Subcutaneous abdominal adipose tissue (tissue), 5 donors: ENCODE measurements around the gene P3H2.

Source experiments
- H3K27ac ChIP-seq: one replicate; pipeline ENCODE4 v1.7.0; 2013; ENCODE audit warnings: low read depth, mild to moderate bottlenecking, inconsistent platforms, low read length, moderate library complexity
- H3K27me3 ChIP-seq, 5 donors: one replicate each; pipeline ENCODE4 v1.7.0; 2013; ENCODE audit warnings: low read length in 5 of 5, inconsistent platforms in 1 of 5; ENCODE audit not compliant: control insufficient read depth in 5 of 5, insufficient read depth in 4 of 5
- H3K36me3 ChIP-seq, 5 donors: one replicate each; pipeline ENCODE4 v1.7.0; 2013; ENCODE audit warnings: low read length in 5 of 5; ENCODE audit not compliant: control insufficient read depth in 5 of 5, insufficient read depth in 5 of 5
- H3K4me1 ChIP-seq, 5 donors: one replicate each; pipeline ENCODE4 v1.7.0; 2013; ENCODE audit warnings: low read length in 5 of 5, mild to moderate bottlenecking in 3 of 5, moderate library complexity in 1 of 5; ENCODE audit not compliant: control insufficient read depth in 5 of 5, insufficient read depth in 5 of 5
- H3K4me3 ChIP-seq, 5 donors: one replicate each; pipeline ENCODE4 v1.7.0; 2013; ENCODE audit warnings: low read length in 5 of 5, low read depth in 1 of 5
- H3K9ac ChIP-seq, 5 donors: one replicate each; pipeline ENCODE4 v1.7.0; 2013; ENCODE audit warnings: low read length in 5 of 5, mild to moderate bottlenecking in 4 of 5, moderate library complexity in 3 of 5
- H3K9me3 ChIP-seq, 5 donors: one replicate each; pipeline ENCODE4 v1.7.0; 2013; ENCODE audit warnings: low read length in 5 of 5; ENCODE audit not compliant: control insufficient read depth in 5 of 5
- donor health status: healthy.
- donor health status: healthy.
- donor health status: healthy.
- donor health status: healthy.
- donor health status: healthy.

The P3H2 gene

GRCh38 chr3:190127195-190127594 is 6.5 kb upstream of the P3H2 start:
- H3K9ac ChIP-seq: no peak overlapping the region

GRCh38 chr3:190125436-190126068 is 4.9 kb upstream of the P3H2 start:
- Histone ChIP-seq H3K27me3 (peaks cover 0 to 10% (median 0%) of the 10 kb centered on the region in 5 donors), H3K4me1 (peaks cover 0 to 16% (median 15%) of the 10 kb centered on the region in 5 donors), H3K27ac (no peak overlapping the region), H3K36me3 (no peaks in the 10 kb centered on the region), H3K9me3 (no peaks in the 10 kb centered on the region), H3K9ac (no peak overlapping the region), H3K4me3 (no peak overlapping the region)

More at GRCh38 chr3:190127195-190127594, 6.5 kb upstream of the P3H2 start:
- Histone ChIP-seq H3K4me1 (peaks cover 0 to 16% (median 11%) of the 10 kb centered on the region in 5 donors), H3K4me3 (no peak overlapping the region), H3K27ac (no peak overlapping the region), H3K36me3 (no peaks in the 10 kb centered on the region), H3K9me3 (no peaks in the 10 kb centered on the region), H3K27me3 (peaks cover 0 to 5% (median 0%) of the 10 kb centered on the region in 5 donors)

GRCh38 chr3:190124067-190124466 is 3.4 kb upstream of the P3H2 start:
- Histone ChIP-seq H3K27me3 (peaks cover 0 to 20% (median 2%) of the 10 kb centered on the region in 5 donors), H3K9ac (no peak overlapping the region), H3K27ac (no peak overlapping the region), H3K4me3 (no peak overlapping the region), H3K36me3 (no peaks in the 10 kb centered on the region), H3K4me1 (peaks cover 0 to 19% (median 16%) of the 10 kb centered on the region in 5 donors), H3K9me3 (no peaks in the 10 kb centered on the region)

- Histone ChIP-seq H3K4me3 (no peak overlapping the region), H3K27ac (no peak overlapping the region), H3K27me3 (peaks cover 0 to 28% (median 2%) of the 10 kb centered on the region in 5 donors), H3K4me1 (peaks cover 0 to 19% (median 16%) of the 10 kb centered on the region in 5 donors), H3K9me3 (no peaks in the 10 kb centered on the region), H3K9ac (no peak overlapping the region), H3K36me3 (no peaks in the 10 kb centered on the region)
Observed at GRCh38 chr3:190122198-190122771, 1.6 kb upstream of the P3H2 start.

- no peaks in the 10 kb centered on the region for H3K36me3 ChIP-seq
- H3K4me3 ChIP-seq: no peak overlapping the region
- peaks cover 0 to 19% (median 16%) of the 10 kb centered on the region in 5 donors for H3K4me1 ChIP-seq
- no peak overlapping the region for H3K27ac ChIP-seq
- H3K9ac ChIP-seq: no peak overlapping the region
- H3K27me3 ChIP-seq: peaks cover 0 to 28% (median 2%) of the 10 kb centered on the region in 5 donors
- H3K9me3 ChIP-seq: no peaks in the 10 kb centered on the region
Observed at GRCh38 chr3:190121383-190121782, 686 bp upstream of the P3H2 start.

GRCh38 chr3:190121061-190121377 is 322 bp upstream of the P3H2 start:
- peaks cover 0 to 19% (median 16%) of the 10 kb centered on the region in 5 donors for H3K4me1 ChIP-seq
- peak overlapping the region in 4 of 5 donors; percentile 67 to 86 (median 76) for H3K4me3 ChIP-seq
- no peak overlapping the region for H3K27ac ChIP-seq
- H3K9ac ChIP-seq: peak overlapping the region in 1 of 5 donors; percentile 72
- H3K27me3 ChIP-seq: peaks cover 0 to 28% (median 2%) of the 10 kb centered on the region in 5 donors
- H3K9me3 ChIP-seq: no peaks in the 10 kb centered on the region
- H3K36me3 ChIP-seq: no peaks in the 10 kb centered on the region

GRCh38 chr3:190119461-190120268 is 1.0 kb downstream of the P3H2 start:
- Histone ChIP-seq H3K36me3 (no peaks in the 10 kb centered on the region), H3K9me3 (no peaks in the 10 kb centered on the region), H3K9ac (no peak overlapping the region), H3K27ac (no peak overlapping the region), H3K4me1 (peaks cover 0 to 19% (median 16%) of the 10 kb centered on the region in 5 donors), H3K27me3 (peaks cover 0 to 28% (median 2%) of the 10 kb centered on the region in 5 donors), H3K4me3 (peak overlapping the region; percentile 67 to 86 (median 75))

- no peak overlapping the region for H3K9ac ChIP-seq
- no peak overlapping the region for H3K4me3 ChIP-seq
- H3K4me1 ChIP-seq: peaks cover 0 to 19% (median 16%) of the 10 kb centered on the region in 5 donors
- H3K36me3 ChIP-seq: no peaks in the 10 kb centered on the region
- peaks cover 0 to 28% (median 2%) of the 10 kb centered on the region in 5 donors for H3K27me3 ChIP-seq
- H3K9me3 ChIP-seq: no peaks in the 10 kb centered on the region
- H3K27ac ChIP-seq: no peak overlapping the region
Observed at GRCh38 chr3:190118438-190118837, 2.3 kb downstream of the P3H2 start.

- Histone ChIP-seq H3K27ac (no peak overlapping the region), H3K9ac (no peak overlapping the region), H3K36me3 (no peaks in the 10 kb centered on the region), H3K9me3 (no peaks in the 10 kb centered on the region), H3K27me3 (peaks cover 0 to 28% (median 2%) of the 10 kb centered on the region in 5 donors), H3K4me1 (peaks cover 0 to 19% (median 16%) of the 10 kb centered on the region in 5 donors), H3K4me3 (no peak overlapping the region)
Observed at GRCh38 chr3:190117981-190118380, 2.7 kb downstream of the P3H2 start.
